ENCODE measurements around the gene GPR179. TPM values are rescaled to one million over a fixed set of nuclear protein-coding genes. Genes with fewer than 3 reads are reported as not detected.

GPR179 gene
- total and polyA plus RNA-seq, 9 donors: 0.02 to 0.15 (median 0.10) TPM; not detected in 1

DNA sequence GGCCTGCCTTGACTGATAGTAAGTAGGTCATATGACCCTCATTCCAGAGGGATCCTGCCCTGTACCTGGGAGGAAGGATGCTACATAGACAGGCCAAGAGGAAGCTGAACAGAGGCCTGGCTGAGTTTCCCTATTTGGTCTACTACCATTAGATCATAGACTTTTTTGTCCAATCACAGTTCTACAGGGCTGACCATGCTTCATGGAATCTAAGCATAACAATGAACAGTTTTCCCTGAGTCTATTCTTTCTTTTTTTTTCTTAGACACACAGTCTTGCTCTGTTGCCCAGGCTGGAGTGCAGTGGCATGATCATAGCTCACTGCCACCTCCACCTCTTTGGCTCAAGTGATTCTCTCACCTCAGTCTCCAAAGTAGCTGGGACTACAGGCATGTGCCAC, 3.9 kb downstream of the GPR179 start:
- TF ChIP-seq, protein P1, sequence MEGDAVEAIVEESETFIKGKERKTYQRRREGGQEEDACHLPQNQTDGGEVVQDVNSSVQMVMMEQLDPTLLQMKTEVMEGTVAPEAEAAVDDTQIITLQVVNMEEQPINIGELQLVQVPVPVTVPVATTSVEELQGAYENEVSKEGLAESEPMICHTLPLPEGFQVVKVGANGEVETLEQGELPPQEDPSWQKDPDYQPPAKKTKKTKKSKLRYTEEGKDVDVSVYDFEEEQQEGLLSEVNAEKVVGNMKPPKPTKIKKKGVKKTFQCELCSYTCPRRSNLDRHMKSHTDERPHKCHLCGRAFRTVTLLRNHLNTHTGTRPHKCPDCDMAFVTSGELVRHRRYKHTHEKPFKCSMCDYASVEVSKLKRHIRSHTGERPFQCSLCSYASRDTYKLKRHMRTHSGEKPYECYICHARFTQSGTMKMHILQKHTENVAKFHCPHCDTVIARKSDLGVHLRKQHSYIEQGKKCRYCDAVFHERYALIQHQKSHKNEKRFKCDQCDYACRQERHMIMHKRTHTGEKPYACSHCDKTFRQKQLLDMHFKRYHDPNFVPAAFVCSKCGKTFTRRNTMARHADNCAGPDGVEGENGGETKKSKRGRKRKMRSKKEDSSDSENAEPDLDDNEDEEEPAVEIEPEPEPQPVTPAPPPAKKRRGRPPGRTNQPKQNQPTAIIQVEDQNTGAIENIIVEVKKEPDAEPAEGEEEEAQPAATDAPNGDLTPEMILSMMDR (IDR thresholded peaks at IDR 0.05): no peak
- no peak for TF ChIP-seq EP300 (IDR thresholded peaks at IDR 0.05)
- TF ChIP-seq POLR2A (IDR thresholded peaks at IDR 0.05): no peak
- H3K27me3 ChIP-seq: no peaks in the 10 kb centered on the region
- H3K36me3 ChIP-seq: no peaks in the 10 kb centered on the region
- no peaks in the 10 kb centered on the region for H3K9me3 ChIP-seq
- intact Hi-C loops (cut with DNase I): loop anchor here in 1 of 4 donors (10.0 kb wide), 2 partner anchors 145 to 325 kb away; no protein-coding TSS in a partner anchor
- no peak for DNase-seq
- H3K27ac ChIP-seq: no peak overlapping the region
- H3K4me1 ChIP-seq (ENCODE audit: insufficient read depth): no peaks in the 10 kb centered on the region
- H3K4me3 ChIP-seq: no peak overlapping the region

DNA sequence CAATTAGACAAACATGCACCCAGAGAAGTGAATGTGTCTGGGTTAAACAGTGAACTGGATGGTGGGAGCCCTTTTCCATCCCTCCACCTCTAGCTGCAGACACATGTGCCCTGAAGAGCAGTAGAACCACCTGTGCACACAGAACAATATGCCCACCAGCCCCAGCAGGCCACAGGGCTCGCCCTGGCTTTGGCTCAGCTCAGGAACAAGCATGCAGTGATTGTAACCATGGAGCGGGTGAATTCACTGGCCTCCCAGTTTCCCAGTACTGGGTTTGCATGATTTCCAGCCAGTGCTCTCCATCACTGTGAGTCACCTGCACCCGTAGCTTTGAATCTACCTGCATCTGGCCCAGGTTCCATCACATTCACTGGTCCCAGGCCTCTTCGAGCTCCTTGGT, 5.2 kb downstream of the GPR179 start:
- H3K36me3 ChIP-seq: no peaks in the 10 kb centered on the region
- no peak for TF ChIP-seq EP300 (IDR thresholded peaks at IDR 0.05)
- TF ChIP-seq POLR2A (IDR thresholded peaks at IDR 0.05): no peak
- TF ChIP-seq, protein P1 (IDR thresholded peaks at IDR 0.05): no peak
- H3K4me1 ChIP-seq (ENCODE audit: insufficient read depth): no peaks in the 10 kb centered on the region
- H3K4me3 ChIP-seq: no peak overlapping the region
- H3K27me3 ChIP-seq: no peaks in the 10 kb centered on the region
- no peak for DNase-seq
- no peaks in the 10 kb centered on the region for H3K9me3 ChIP-seq
- no peak overlapping the region for H3K27ac ChIP-seq
- intact Hi-C loops (cut with DNase I): no loop called here
- 87 to 97% (median 88%) methylated on average over 4 of the region's 4 CpGs for WGBS, 3 donors

DNA sequence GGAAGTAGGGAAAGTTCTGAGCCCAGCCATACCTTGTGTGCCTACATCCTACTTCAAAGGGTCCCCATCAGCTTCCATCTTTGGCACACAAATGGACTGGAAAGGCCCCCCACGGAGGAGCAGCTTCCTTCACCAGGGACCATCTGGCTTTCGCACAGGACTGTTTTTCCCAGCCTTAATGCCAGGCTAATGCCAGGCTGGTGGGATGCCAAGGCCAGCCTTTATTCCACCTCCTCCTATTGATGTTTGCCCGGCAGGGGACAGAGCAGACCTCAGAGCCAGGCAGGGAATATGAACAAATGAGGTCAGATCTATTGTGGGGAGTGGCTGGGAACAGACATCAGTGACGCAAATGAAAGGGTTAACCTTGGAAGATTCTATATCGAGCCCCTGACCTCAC, 5.7 kb downstream of the GPR179 start:
- H3K9me3 ChIP-seq: no peaks in the 10 kb centered on the region
- no peak overlapping the region for H3K4me3 ChIP-seq
- H3K27ac ChIP-seq: no peak overlapping the region
- no peak for DNase-seq
- no peaks in the 10 kb centered on the region for H3K4me1 ChIP-seq (ENCODE audit: insufficient read depth)
- no peak for TF ChIP-seq POLR2A (IDR thresholded peaks at IDR 0.05)
- TF ChIP-seq, protein P1 (IDR thresholded peaks at IDR 0.05): no peak
- no peak for TF ChIP-seq EP300 (IDR thresholded peaks at IDR 0.05)
- H3K36me3 ChIP-seq: no peaks in the 10 kb centered on the region
- WGBS, 3 donors: 68 to 72% (median 71%) methylated on average over 5 of the region's 5 CpGs
- intact Hi-C loops (cut with DNase I): no loop called here
- no peaks in the 10 kb centered on the region for H3K27me3 ChIP-seq

DNA sequence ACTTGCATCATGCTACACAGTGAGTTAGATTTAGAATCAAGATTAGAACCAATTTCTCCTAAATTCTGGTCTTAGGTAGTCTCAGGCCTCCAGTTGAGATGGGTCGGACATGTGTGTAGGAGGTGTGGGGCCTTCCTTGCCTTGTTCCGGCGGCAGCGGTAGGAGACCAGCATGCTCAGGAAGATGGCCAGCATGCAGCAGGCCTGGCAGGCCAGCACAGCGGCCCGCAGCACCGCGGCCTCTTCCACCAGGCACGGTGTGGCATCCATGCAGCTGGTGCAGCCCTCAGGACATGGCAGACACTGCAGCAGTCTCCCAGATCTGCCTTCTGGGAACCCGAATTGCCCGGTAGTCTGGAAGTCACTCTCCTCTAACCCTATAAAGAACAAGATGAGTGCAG, 6.9 kb downstream of the GPR179 start:
- Histone ChIP-seq H3K9me3 (no peaks in the 10 kb centered on the region), H3K27ac (no peak overlapping the region), H3K27me3 (no peaks in the 10 kb centered on the region), H3K36me3 (no peaks in the 10 kb centered on the region), H3K4me3 (no peak overlapping the region), H3K4me1 (ENCODE audit: insufficient read depth) (no peaks in the 10 kb centered on the region)
- WGBS, 3 donors: 89 to 97% (median 93%) methylated on average over 11 of the region's 11 CpGs
- TF ChIP-seq EP300 (IDR thresholded peaks at IDR 0.05) (no peak), POLR2A (IDR thresholded peaks at IDR 0.05) (no peak)
- TF ChIP-seq, protein P1 (IDR thresholded peaks at IDR 0.05): no peak
- intact Hi-C loops (cut with DNase I): no loop called here
- no peak for DNase-seq

All from ovary (tissue), 9 donors.